Vagina (tissue), 2 donors: ENCODE results near the gene PARVB. TPM values are rescaled to one million over a fixed set of nuclear protein-coding genes. Genes with fewer than 3 reads are reported as not detected.

ENCODE experiments used
- DNase-seq, 2 donors: peaks; one replicate each; pipeline ENCODE4 v3.0.0-alpha.2; 2017; ENCODE audit errors: extremely low spot score in 2 of 2
- H3K27ac ChIP-seq: fragments of 200-600 bp; sonication (generic); one replicate; pipeline ENCODE4 v1.5.1; 2019
- H3K27me3 ChIP-seq: fragments of 200-600 bp; sonication (generic); one replicate; pipeline ENCODE4 v1.5.1; 2019
- H3K36me3 ChIP-seq, 2 donors: fragments of 200-600 bp; sonication (generic); one replicate each; pipeline ENCODE4 v1.5.1; 2017 to 2019
- H3K4me1 ChIP-seq: fragments of 200-600 bp; sonication (generic); one replicate; pipeline ENCODE4 v1.5.1; 2019
- H3K4me3 ChIP-seq, 2 donors: fragments of 200-600 bp; sonication (generic); 1 replicate in 1 of 2; 2 replicates in 1 of 2; pipeline ENCODE4 v1.5.1; 2016 to 2019
- H3K9me3 ChIP-seq: fragments of 200-600 bp; sonication (generic); one replicate; pipeline ENCODE4 v1.5.1; 2019
- POLR2A ChIP-seq, 2 donors: fragments of 450-650 bp; IDR thresholded peaks; one replicate each; pipeline ENCODE4 v1.6.1; 2017; ENCODE audit warnings: antibody characterized with exemption in 2 of 2, mild to moderate bottlenecking in 2 of 2, moderate library complexity in 2 of 2
- POLR2AphosphoS5 ChIP-seq, 2 donors: sonication (generic); formaldehyde crosslinking; IDR thresholded peaks; one replicate each; pipeline ENCODE4 v1.9.0; 2017; ENCODE audit warnings: antibody characterized with exemption in 2 of 2, mild to moderate bottlenecking in 2 of 2, low read depth in 1 of 2; ENCODE audit not compliant: insufficient read depth in 1 of 2
- intact Hi-C: fragments of 100-400 bp; cut with DNase I; formaldehyde crosslinking; loops from one replicate; pipeline ENCODE4 v1.15.1; 2023
- total RNA-seq: library from RNA; depleted of rRNA; stranded (reverse); fragments of >200 nt; gene quantifications from one replicate; pipeline ENCODE4 v1.2.3, GENCODE V29; 2016
- TF ChIP-seq, protein P1 (sequence below), 3 experiments: fragments of 450-650 bp in 2 of 3; fragments of 200-600 bp in 1 of 3; sonication (generic) in 1 of 3; IDR thresholded peaks; one replicate each; pipeline ENCODE4 v1.5.1; 2017 to 2019; ENCODE audit warnings: antibody characterized with exemption in 3 of 3, mild to moderate bottlenecking in 2 of 3, moderate library complexity in 2 of 3

Gene PARVB
- total RNA-seq, 1 donor from 2014 or later: 11.3 TPM

DNA sequence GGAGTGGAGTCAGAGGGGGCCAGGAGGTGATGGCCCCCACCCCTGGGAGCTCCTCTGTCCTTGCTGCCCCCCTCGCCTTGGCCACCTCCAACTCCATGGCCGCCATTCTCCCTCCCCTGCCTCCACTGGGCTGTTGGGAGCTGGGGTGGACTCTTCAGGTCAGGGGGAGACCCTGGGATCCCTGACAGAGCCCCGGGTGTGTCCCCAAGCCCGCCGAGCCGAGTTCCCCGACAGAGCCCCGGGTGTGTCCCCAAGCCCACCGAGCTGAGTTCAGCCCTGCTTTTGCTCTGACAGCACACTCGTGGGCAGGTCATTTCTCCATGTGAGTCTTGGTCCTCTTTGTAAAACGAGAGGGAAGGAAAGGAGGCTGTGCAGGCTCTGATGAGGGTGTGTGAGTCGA is 143.4 kb downstream of the PARVB start:
- Histone ChIP-seq H3K4me1 (no peaks in the 10 kb centered on the region), H3K4me3 (no peak overlapping the region), H3K27me3 (no peaks in the 10 kb centered on the region), H3K36me3 (no peaks in the 10 kb centered on the region), H3K27ac (no peak overlapping the region), H3K9me3 (no peaks in the 10 kb centered on the region)
- intact Hi-C loops: no loop called here
- DNase-seq: no peak
- TF ChIP-seq POLR2AphosphoS5 (IDR thresholded peaks at IDR 0.05; ENCODE audit: insufficient read depth in 1 of 2, low read depth in 1 of 2) (no peak), POLR2A (IDR thresholded peaks at IDR 0.05) (no peak)
- TF ChIP-seq, protein P1, sequence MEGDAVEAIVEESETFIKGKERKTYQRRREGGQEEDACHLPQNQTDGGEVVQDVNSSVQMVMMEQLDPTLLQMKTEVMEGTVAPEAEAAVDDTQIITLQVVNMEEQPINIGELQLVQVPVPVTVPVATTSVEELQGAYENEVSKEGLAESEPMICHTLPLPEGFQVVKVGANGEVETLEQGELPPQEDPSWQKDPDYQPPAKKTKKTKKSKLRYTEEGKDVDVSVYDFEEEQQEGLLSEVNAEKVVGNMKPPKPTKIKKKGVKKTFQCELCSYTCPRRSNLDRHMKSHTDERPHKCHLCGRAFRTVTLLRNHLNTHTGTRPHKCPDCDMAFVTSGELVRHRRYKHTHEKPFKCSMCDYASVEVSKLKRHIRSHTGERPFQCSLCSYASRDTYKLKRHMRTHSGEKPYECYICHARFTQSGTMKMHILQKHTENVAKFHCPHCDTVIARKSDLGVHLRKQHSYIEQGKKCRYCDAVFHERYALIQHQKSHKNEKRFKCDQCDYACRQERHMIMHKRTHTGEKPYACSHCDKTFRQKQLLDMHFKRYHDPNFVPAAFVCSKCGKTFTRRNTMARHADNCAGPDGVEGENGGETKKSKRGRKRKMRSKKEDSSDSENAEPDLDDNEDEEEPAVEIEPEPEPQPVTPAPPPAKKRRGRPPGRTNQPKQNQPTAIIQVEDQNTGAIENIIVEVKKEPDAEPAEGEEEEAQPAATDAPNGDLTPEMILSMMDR (IDR thresholded peaks at IDR 0.05): no peak

DNA sequence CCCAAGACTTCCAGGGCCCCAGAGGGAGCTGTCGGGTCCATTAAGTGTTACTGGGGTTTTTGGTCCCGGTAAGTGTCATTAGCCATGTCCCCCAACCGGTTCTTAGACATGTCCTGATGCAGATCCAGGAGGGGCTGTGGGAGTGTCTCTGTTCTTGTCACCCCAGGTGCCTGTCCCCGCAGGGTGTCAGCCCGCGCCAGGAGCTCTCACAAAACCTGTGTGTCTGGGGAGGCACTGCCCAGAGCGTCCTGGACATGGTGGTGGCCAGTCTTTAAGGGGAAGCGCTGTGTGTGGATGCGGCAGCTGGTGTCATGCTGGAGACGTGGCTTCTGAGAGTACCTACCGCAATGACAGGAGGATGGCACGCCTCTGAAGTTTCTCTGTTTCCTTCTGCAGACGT is 144.1 kb downstream of the PARVB start:
- Histone ChIP-seq H3K27ac (no peak overlapping the region), H3K36me3 (no peaks in the 10 kb centered on the region), H3K9me3 (no peaks in the 10 kb centered on the region), H3K27me3 (no peaks in the 10 kb centered on the region), H3K4me3 (no peak overlapping the region), H3K4me1 (no peaks in the 10 kb centered on the region)
- TF ChIP-seq POLR2AphosphoS5 (IDR thresholded peaks at IDR 0.05; ENCODE audit: insufficient read depth in 1 of 2, low read depth in 1 of 2) (no peak), POLR2A (IDR thresholded peaks at IDR 0.05) (no peak)
- TF ChIP-seq, protein P1 (IDR thresholded peaks at IDR 0.05): no peak
- intact Hi-C loops: no loop called here
- no peak for DNase-seq

DNA sequence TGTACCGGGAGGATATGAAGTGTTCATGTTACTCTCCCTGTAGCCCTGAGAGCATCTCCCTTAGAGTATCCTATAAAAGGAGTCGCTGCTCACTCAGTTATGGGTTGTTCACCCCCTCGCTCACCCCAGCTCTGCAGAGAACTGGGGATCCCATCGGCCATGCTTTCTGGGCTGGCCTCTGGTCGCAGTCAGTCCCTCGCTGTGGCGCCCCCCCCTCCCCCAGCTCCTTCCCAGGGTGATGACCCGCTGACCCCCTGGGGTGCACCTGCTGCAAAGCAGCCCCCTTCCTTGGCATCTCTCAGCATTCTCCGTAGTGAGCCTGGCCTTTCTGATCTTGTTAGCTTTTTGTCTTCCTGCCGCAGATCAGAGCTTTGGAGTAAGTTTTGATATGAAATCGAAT is 146.4 kb downstream of the PARVB start:
- intact Hi-C loops: no loop called here

DNA sequence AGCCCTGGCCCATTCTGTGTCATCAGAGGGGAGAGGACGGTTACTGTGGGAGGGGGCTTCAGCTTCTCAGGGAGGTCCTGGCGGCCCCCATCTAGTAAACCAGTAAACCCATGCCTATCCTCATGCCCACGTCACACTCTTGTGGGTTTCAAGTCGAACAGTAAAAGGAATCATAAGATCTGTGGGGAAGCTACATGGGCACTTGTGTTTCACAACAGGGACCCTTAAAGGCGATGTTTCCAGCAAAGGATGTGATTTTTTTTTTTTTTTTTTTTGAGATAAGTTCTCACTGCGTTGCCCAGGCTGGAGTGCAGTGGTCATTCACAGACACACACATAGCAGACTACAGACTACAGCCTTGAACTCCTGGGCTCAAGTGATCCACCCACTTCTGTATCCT is 147.5 kb downstream of the PARVB start:
- Histone ChIP-seq H3K4me3 (no peak overlapping the region), H3K36me3 (no peaks in the 10 kb centered on the region), H3K9me3 (no peaks in the 10 kb centered on the region), H3K27me3 (no peaks in the 10 kb centered on the region), H3K4me1 (no peaks in the 10 kb centered on the region), H3K27ac (no peak overlapping the region)
- intact Hi-C loops: no loop called here
- TF ChIP-seq, protein P1 (IDR thresholded peaks at IDR 0.05): no peak
- no peak for TF ChIP-seq POLR2AphosphoS5 (IDR thresholded peaks at IDR 0.05; ENCODE audit: insufficient read depth in 1 of 2, low read depth in 1 of 2)
- TF ChIP-seq POLR2A (IDR thresholded peaks at IDR 0.05): no peak
- no peak for DNase-seq

More for the DNA sequence above, 146.4 kb downstream of the PARVB start:
- no peak for DNase-seq
- Histone ChIP-seq H3K27me3 (no peaks in the 10 kb centered on the region), H3K36me3 (no peaks in the 10 kb centered on the region), H3K27ac (no peak overlapping the region), H3K4me1 (no peaks in the 10 kb centered on the region), H3K4me3 (no peak overlapping the region), H3K9me3 (no peaks in the 10 kb centered on the region)
- TF ChIP-seq, protein P1 (IDR thresholded peaks at IDR 0.05): no peak
- TF ChIP-seq POLR2A (IDR thresholded peaks at IDR 0.05) (no peak), POLR2AphosphoS5 (IDR thresholded peaks at IDR 0.05; ENCODE audit: insufficient read depth in 1 of 2, low read depth in 1 of 2) (no peak)

DNA sequence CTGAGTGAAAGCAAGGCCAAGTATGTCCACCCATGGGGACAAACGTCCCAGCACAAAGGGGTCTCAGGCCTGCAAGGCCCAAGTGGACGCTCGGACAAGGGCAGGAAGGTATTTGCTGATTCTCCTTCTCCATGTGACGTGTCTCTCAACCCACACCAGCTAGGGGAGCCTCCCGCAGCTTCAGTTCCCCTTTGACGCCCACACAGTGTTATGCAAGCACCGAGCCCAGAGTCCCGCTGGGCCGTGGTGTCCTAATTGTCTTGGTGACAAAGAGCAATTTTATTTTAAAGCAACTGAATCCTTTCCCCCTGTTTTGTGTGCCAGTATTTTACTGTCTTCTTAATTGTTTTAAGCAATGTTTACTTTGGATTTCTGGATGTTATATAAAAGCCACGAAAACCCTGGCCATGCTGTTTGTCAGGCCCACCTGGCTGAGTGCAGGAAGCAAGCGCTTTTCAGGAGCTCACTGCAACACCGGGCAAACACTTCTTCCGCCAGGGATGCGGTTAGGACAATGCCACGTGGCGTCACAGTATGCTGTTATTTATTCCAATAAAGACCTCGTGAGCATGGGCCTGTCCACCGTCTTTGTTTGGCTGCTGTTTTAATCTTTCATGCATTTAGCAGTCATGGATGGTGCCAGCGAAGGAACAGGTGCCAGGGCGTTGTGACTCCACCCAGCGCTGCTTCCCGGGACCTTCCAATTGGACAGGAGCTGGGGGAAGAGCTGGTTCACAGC is 148.4 kb downstream of the PARVB start:
- Histone ChIP-seq H3K4me1 (no peaks in the 10 kb centered on the region), H3K27me3 (no peaks in the 10 kb centered on the region), H3K27ac (no peak overlapping the region), H3K4me3 (no peak overlapping the region), H3K36me3 (no peaks in the 10 kb centered on the region), H3K9me3 (no peaks in the 10 kb centered on the region)
- intact Hi-C loops: no loop called here
- DNase-seq: no peak
- no peak for TF ChIP-seq POLR2A (IDR thresholded peaks at IDR 0.05)
- TF ChIP-seq, protein P1 (IDR thresholded peaks at IDR 0.05): no peak
- TF ChIP-seq POLR2AphosphoS5 (IDR thresholded peaks at IDR 0.05; ENCODE audit: insufficient read depth in 1 of 2, low read depth in 1 of 2): no peak
